HG03558 (cell line): Measurements from ENCODE around the gene UCMA.

Experiments
- ATAC-seq: cut with Tn5 transposase; IDR thresholded peaks from one replicate; pipeline ENCODE4 v1.9.1; 2021; ENCODE audit warnings: moderate number of reproducible peaks; ENCODE audit not compliant: unreplicated experiment; ENCODE audit errors: extremely low read depth

UCMA gene

DNA sequence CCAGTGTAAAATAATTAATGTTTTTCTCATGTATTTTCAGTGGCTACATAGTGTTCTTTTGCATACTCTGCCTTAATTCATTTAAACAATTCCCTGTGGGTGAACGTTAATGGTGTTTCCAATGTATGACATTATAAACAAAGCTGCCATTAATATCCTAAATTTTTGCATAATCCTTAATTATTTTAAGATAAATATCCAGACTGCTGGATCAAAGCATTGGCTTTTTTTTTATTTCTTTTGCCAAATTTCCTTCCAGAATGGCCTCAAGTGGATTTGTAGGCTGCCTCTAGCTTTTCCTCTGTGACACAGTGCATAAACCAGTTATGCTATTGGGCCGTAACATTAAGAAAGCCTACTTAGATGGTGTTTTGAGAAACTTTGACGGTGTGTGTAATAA lies 43.4 kb downstream of the UCMA start:
- ATAC-seq, result no peak

DNA sequence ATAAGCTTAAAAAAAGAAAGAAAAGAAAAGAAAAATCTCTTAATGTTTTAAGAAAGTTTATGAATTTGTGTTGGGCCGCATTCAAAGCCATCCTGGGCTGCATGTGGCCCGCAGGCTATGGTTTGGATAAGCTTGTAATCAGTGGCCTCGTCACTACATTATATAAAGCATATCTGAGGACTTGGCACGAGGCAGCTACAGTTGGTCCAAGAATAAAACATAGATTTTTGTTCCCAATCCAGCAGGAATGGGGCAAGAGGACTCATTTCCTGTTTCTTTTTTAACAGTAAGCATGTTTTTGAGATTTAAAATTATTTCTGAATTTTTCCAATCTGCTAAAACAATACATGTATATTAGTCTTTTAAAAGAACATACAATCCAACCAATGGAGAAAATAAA lies 44.2 kb downstream of the UCMA start:
- ATAC-seq, result no peak

DNA sequence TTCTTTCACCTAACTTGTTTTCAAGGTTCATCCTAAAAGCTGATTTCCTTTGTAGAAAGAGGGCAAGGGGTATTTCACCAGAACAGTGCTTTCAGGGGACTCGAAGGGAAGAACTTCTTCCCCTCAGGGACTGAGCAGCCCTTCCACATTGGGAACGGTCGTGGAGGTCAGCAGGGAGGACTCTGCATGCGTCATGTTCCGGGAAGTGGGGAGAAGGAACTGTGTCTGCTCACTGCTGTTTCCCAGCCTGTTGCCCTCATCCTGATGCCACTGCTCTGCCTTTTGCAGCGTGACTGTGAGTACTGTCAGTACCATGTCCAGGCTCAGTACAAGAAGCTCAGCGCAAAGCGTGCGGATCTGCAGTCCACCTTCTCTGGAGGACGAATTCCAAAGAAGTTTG lies 45.6 kb downstream of the UCMA start:
- no peak for ATAC-seq

DNA sequence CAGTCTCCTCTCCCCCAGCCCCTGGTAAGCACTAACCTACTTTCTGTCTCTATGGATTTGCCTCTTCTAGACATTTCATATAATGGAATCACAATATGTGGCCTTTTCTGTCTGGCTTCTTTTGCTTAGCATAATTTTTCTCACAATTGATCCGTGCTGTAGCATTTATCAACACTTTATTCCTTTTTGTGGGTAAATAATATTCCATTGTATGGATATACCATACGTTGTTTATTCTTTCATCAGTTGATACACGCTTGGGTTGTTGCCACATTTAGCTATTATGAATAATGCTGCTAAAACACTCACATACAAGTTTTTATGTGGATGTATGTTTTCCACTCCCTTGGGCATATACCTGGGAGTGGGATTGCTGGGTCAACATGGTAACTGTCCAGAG lies 47.0 kb downstream of the UCMA start:
- ATAC-seq, result no peak

DNA sequence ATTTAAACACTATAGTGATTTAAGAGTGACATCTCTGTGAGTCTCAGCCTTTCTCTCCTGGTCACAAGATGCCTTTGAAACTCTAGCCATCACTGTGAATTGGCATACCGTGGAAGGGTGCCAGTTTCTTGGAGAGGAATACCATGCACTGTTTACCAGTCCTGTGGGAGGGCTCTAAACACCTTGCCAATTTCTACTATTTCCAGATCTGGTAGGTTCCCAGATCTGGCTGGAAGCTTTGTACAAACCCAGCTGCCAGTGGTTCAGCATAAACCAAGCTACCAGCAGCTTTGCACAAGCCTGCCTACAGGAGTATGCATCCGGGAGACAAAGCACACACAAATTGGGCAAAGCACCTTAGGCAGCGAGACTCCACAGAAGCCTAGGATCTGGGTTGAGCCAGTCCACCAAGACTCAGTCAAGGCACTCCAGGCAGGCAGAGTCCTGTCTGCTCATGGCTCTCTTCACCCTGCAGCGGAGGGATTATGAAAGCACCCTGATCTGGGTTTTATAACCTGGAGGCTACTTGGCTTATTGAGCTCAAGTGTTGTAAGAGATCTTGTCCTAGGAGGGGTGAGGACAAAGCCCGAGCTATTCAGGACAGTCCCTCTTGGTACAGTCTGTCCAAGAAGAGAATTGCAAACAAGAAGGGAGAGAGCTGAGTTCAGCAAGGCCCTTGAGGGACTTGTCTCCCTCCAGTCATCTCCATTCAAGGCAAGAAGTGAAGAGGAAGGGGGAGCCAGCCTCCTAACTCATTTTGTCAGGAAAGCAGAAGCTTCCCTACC lies 49.3 kb downstream of the UCMA start:
- no peak for ATAC-seq

DNA sequence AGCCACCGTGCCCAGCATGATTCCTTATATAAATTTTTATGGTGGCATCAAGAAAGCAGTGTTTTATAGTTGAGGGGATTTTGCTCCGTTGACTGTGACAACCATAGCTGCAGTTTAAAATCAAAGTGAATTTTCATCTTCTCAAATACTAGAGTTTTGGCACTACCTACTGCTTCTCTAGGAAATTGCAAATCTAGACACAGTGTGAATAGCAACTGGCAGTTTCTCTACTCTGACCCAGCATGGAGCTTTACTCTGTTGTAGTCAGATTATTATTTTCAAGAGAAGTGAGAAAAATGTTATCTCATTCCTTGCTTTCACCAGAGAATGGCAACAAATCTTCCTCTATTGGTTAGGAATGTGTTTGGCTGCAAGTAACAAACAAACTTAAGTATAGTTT lies 49.9 kb downstream of the UCMA start:
- ATAC-seq, result no peak

DNA sequence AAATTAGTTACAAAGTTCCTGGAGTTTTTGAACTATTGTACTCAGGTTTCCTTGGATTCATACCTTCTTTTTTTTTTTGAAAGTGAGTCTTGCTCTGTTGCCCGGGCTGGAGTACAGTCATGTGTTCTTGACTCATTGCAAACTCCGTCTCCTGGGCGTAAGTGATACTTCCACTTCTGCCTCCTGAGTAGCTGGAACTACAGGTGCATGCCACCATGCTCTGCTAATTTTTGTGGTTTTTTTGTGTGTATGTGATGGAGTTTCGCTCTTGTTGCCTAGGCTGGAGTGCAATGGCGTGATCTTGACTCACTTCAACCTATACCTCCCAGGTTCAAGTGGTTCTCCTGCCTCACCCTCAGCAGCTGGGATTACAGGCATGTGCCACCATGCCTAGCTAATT lies 50.5 kb downstream of the UCMA start:
- no peak for ATAC-seq

DNA sequence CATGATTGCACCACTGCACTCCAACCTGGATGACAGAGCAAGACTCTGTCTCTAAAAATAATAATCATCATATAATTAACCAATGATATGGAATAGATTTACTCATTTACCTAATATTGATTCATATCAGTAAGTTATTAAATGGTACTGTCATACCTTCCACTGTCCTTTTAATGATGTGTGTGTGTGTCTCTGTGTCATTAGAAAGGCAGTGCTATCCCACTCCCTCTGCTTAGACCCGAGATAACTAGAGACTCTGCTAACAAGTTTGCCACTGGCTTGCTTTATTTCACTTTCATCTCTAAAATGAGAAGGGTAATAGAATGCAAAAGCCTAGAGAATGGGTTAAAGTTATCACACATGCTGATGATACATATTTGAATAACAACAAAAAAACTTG lies 51.8 kb downstream of the UCMA start:
- ATAC-seq, result no peak

DNA sequence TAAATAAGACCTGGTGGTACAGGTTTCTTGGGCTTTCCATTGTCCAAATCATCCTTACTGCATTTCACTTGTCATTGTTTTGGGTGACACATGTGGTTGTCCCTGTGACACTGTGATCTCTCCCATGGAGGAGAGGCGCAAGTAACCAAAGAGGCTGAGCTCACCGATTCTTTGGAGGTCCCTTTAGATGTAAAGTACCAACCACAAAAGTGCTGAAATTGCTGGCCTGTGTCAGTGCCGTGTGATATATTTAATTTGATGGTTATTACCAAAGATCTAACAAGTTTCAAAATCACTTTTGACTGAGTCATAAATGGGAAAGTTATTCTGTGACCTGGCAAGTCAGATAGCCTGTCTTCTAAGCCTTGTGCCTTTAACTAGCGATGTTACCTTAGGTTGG lies 53.4 kb downstream of the UCMA start:
- ATAC-seq, result no peak

DNA sequence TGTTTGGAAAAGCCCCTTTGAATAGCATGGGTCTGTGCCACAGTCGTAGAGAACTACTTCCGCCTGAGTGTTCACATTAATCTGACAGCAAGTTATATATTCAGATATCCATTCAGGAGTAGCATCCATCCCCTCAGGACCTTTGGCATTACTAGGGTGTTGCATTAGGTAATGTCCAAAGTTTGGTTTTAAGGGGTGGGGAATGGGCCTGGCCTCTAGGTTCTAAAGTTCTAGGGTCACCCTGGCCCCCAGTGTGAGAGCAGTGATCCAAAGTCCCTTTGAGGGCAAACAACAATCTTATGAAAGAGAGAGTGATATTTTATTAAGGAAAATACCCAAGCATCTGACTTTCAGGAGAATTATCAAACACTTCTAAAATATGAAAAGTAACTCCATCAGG lies 60.6 kb downstream of the UCMA start:
- no peak for ATAC-seq
